T-helper 1 cell (primary cell): ENCODE results near the gene HTD2.
"Not testable (repeated sequence)": the region's sequence is repeated elsewhere in the genome, so short reads cannot be mapped to it uniquely, and the experiment has no call there.

ENCODE experiments used
- DNase-seq, 5 donors: peaks; one replicate each; pipeline ENCODE4 v3.0.0-alpha.2; 2012 to 2020
- total RNA-seq, 4 donors: gene quantifications; one replicate each; lab custom pipeline; 2026; lab: John Stamatoyannopoulos, UW

Gene HTD2
- 0.54 to 1.5 (median 1.3) reads per million in 4 donors for total RNA-seq

GRCh38 chr3:58305882-58306711 is at the start of gene HTD2, which contains the start of gene RPP14:
Gene HTD2, plus strand, starts transcription at chr3:58306520. Its CDS starts 11,094 bp downstream, at chr3:58317614.
Gene RPP14, plus strand, starts transcription at chr3:58306245. Its CDS starts 4,085 bp downstream, at chr3:58310330.
- DNase-seq = peak; percentile 94 to 98 (median 96)

GRCh38 chr3:58258392-58259055 is 47.8 kb upstream of the HTD2 start:
- DNase-seq = no peak

- peak in 1 of 5 donors; percentile 37 for DNase-seq
These were observed 46.0 kb upstream of the HTD2 start for GRCh38 chr3:58260261-58260731.

GRCh38 chr3:58260733-58261132 is 45.6 kb upstream of the HTD2 start:
- no peak for DNase-seq

GRCh38 chr3:58261954-58262666 is 44.2 kb upstream of the HTD2 start:
- no peak for DNase-seq

GRCh38 chr3:58266577-58266976 is 39.7 kb upstream of the HTD2 start:
- DNase-seq = no peak

GRCh38 chr3:58267543-58267942 is 38.8 kb upstream of the HTD2 start:
- DNase-seq = not testable (repeated sequence)

GRCh38 chr3:58269356-58269755 is 37.0 kb upstream of the HTD2 start:
- no peak for DNase-seq

- DNase-seq = no peak
These were observed 35.8 kb upstream of the HTD2 start for GRCh38 chr3:58270485-58270884.

- DNase-seq = peak in 1 of 5 donors; percentile 6
These were observed 34.3 kb upstream of the HTD2 start for GRCh38 chr3:58271901-58272501.

GRCh38 chr3:58272891-58273290 is 33.4 kb upstream of the HTD2 start:
- DNase-seq = no peak

- not testable (repeated sequence) for DNase-seq
These were observed 33.0 kb upstream of the HTD2 start for GRCh38 chr3:58273362-58273761.

- no peak for DNase-seq
These were observed 32.2 kb upstream of the HTD2 start for GRCh38 chr3:58274027-58274614.

GRCh38 chr3:58281069-58281468 is 25.3 kb upstream of the HTD2 start:
- no peak for DNase-seq

- no peak for DNase-seq
These were observed 21.0 kb upstream of the HTD2 start for GRCh38 chr3:58285334-58285733.

GRCh38 chr3:58287354-58287753 is 19.0 kb upstream of the HTD2 start:
- no peak for DNase-seq

GRCh38 chr3:58288011-58288728 is 18.1 kb upstream of the HTD2 start:
- DNase-seq = no peak

- not testable (repeated sequence) for DNase-seq
These were observed 17.2 kb upstream of the HTD2 start for GRCh38 chr3:58288964-58289613.

- not testable (repeated sequence) for DNase-seq
These were observed 15.9 kb upstream of the HTD2 start for GRCh38 chr3:58290446-58290845.

GRCh38 chr3:58291671-58292338 is 14.5 kb upstream of the HTD2 start:
- no peak for DNase-seq
